H1 (cell line): Measurements from ENCODE around the gene SPOP. TPM values are rescaled to one million over a fixed set of nuclear protein-coding genes. Genes with fewer than 3 reads are reported as not detected.

Experiments used
- CTCF ChIA-PET: fragments of 300-600 bp; sonication (Branson Sonifier 250); formaldehyde crosslinking; loops from one replicate; lab custom pipeline; 2021; ENCODE audit not compliant: partially characterized antibody; lab: Charles Lee
- POLR2A ChIA-PET: fragments of 300-600 bp; sonication (Branson Sonifier 250); formaldehyde crosslinking; loops from one replicate; lab custom pipeline; 2021; ENCODE audit warnings: inconsistent platforms; ENCODE audit not compliant: partially characterized antibody; lab: Charles Lee
- DNase-seq, 2 experiments: peaks; one replicate each; pipeline versions ENCODE4 v3.0.0 to v3.0.0-alpha.2; 2010 to 2022; ENCODE audit warnings: low spot score in 2 of 2, low read depth in 1 of 2, mixed read lengths in 1 of 2
- FAIRE-seq: peaks from 2 replicates; lab custom pipeline; 2011; peaks lifted over from hg19 to GRCh38; lab: Jason Lieb, UNC
- H2AFZ ChIP-seq: 2 replicates; pipeline ENCODE4 v1.8.1; 2012; ENCODE audit warnings: low read length, inconsistent platforms
- H2AK5ac ChIP-seq: 2 replicates; pipeline ENCODE4 v1.6.1; 2013; ENCODE audit warnings: low read depth, low read length
- H2BK120ac ChIP-seq: replicated peaks from 2 replicates; pipeline ENCODE3; 2013; ENCODE audit warnings: low read depth, low read length, inconsistent platforms
- H2BK12ac ChIP-seq: 2 replicates; pipeline ENCODE4 v1.6.1; 2013; ENCODE audit warnings: low read depth, low read length
- H2BK15ac ChIP-seq: 2 replicates; pipeline ENCODE4 v1.6.1; 2013; ENCODE audit warnings: low read length
- H2BK20ac ChIP-seq: 2 replicates; pipeline ENCODE4 v1.6.1; 2013; ENCODE audit warnings: low read length
- H2BK5ac ChIP-seq: 2 replicates; pipeline ENCODE4 v1.6.1; 2013; ENCODE audit warnings: low read depth, low read length
- H3K14ac ChIP-seq: 2 replicates; pipeline ENCODE4 v1.6.1; 2013; ENCODE audit warnings: inconsistent platforms; ENCODE audit not compliant: insufficient read length
- H3K18ac ChIP-seq: 2 replicates; pipeline ENCODE4 v1.6.1; 2013; ENCODE audit warnings: low read length; ENCODE audit errors: extremely low read depth
- H3K23ac ChIP-seq: 2 replicates; pipeline ENCODE4 v1.6.1; 2013; ENCODE audit warnings: inconsistent platforms; ENCODE audit not compliant: insufficient read length
- H3K23me2 ChIP-seq: 2 replicates; pipeline ENCODE4 v1.6.1; 2013; ENCODE audit warnings: low read depth, low read length
- H3K27ac ChIP-seq: 2 replicates; pipeline ENCODE4 v1.6.1; 2011; ENCODE audit warnings: low read depth, low read length, inconsistent platforms
- H3K27me3 ChIP-seq, 4 experiments: replicated peaks in 1 of 4; 1 replicate in 1 of 4; 2 replicates in 3 of 4; pipeline versions ENCODE4 v1.6.1 to v1.8.1; 2011 to 2013; ENCODE audit warnings: low read length in 3 of 4, mild to moderate bottlenecking in 3 of 4, inconsistent platforms in 2 of 4, mixed read lengths in 2 of 4, moderate library complexity in 1 of 4; ENCODE audit not compliant: control insufficient read depth in 3 of 4, insufficient read depth in 3 of 4; ENCODE audit errors: extremely low read depth in 1 of 4
- H3K36me3 ChIP-seq, 4 experiments: 2 replicates each; pipeline versions ENCODE4 v1.6.1 to v1.8.1; 2011 to 2013; ENCODE audit warnings: mild to moderate bottlenecking in 4 of 4, low read length in 3 of 4, moderate library complexity in 2 of 4, control low read depth in 1 of 4, inconsistent platforms in 1 of 4; ENCODE audit not compliant: insufficient read depth in 4 of 4, control insufficient read depth in 2 of 4
- H3K4ac ChIP-seq: replicated peaks from 2 replicates; pipeline ENCODE3; 2013; ENCODE audit warnings: low read length, low read depth, mixed read lengths, inconsistent platforms; ENCODE audit not compliant: insufficient read length
- H3K4me1 ChIP-seq, 4 experiments: replicated peaks in 1 of 4; 1 replicate in 1 of 4; 2 replicates in 3 of 4; pipeline versions ENCODE4 v1.6.1 to v1.8.1; 2011 to 2013; ENCODE audit warnings: low read length in 3 of 4, inconsistent platforms in 2 of 4, mixed read lengths in 1 of 4; ENCODE audit not compliant: insufficient read depth in 4 of 4, control insufficient read depth in 3 of 4
- H3K4me2 ChIP-seq, 2 experiments: 2 replicates each; pipeline versions ENCODE4 v1.6.1 to v1.8.1; 2011 to 2013; ENCODE audit warnings: low read depth in 2 of 2, low read length in 2 of 2, control low read depth in 1 of 2, inconsistent platforms in 1 of 2, mild to moderate bottlenecking in 1 of 2; ENCODE audit not compliant: insufficient read depth in 1 of 2
- H3K4me3 ChIP-seq, 4 experiments: fragments of 200-600, 300-600 bp in 1 of 4; sonication (generic), shearing (Covaris generic), sonication (Bioruptor Twin) in 1 of 4; 2 replicates each; pipeline versions ENCODE4 v1.5.1 to v1.8.1; 2011 to 2016; ENCODE audit warnings: low read length in 4 of 4, low read depth in 3 of 4, control low read depth in 2 of 4, inconsistent platforms in 2 of 4, mild to moderate bottlenecking in 2 of 4, mixed read lengths in 1 of 4, moderate library complexity in 1 of 4; ENCODE audit not compliant: insufficient read depth in 2 of 4; ENCODE audit errors: extremely low read depth in 1 of 4
- H3K56ac ChIP-seq: replicated peaks from 2 replicates; pipeline ENCODE3; 2013; ENCODE audit warnings: low read depth, mild to moderate bottlenecking, mixed read lengths, low read length, inconsistent platforms; ENCODE audit not compliant: insufficient read length
- H3K79me1 ChIP-seq: 2 replicates; pipeline ENCODE4 v1.6.1; 2013; ENCODE audit warnings: low read depth, low read length, control low read depth
- H3K79me2 ChIP-seq, 2 experiments: 2 replicates each; pipeline versions ENCODE4 v1.6.1 to v1.8.1; 2012 to 2013; ENCODE audit warnings: low read length in 2 of 2, mild to moderate bottlenecking in 2 of 2, inconsistent platforms in 1 of 2; ENCODE audit not compliant: insufficient read depth in 2 of 2, control insufficient read depth in 1 of 2
- H3K9ac ChIP-seq, 4 experiments: replicated peaks in 1 of 4; 1 replicate in 1 of 4; 2 replicates in 3 of 4; pipeline versions ENCODE4 v1.6.1 to v1.8.1; 2011 to 2013; ENCODE audit warnings: low read depth in 3 of 4, low read length in 3 of 4, control low read depth in 2 of 4, mild to moderate bottlenecking in 2 of 4, moderate library complexity in 2 of 4, inconsistent platforms in 1 of 4; ENCODE audit errors: extremely low read depth in 1 of 4
- H3K9me3 ChIP-seq, 2 experiments: 2 replicates each; pipeline versions ENCODE4 v1.6.1 to v1.8.1; 2012 to 2013; ENCODE audit warnings: mild to moderate bottlenecking in 2 of 2, moderate library complexity in 2 of 2, control low read depth in 1 of 2, inconsistent platforms in 1 of 2, low read depth in 1 of 2, low read length in 1 of 2, mixed read lengths in 1 of 2; ENCODE audit not compliant: insufficient read depth in 2 of 2
- H4K20me1 ChIP-seq, 2 experiments: replicated peaks in 1 of 2; 2 replicates each; pipeline versions ENCODE3 to v1.8.1; 2011 to 2013; ENCODE audit warnings: inconsistent platforms in 2 of 2, low read length in 2 of 2, mild to moderate bottlenecking in 1 of 2; ENCODE audit not compliant: insufficient read depth in 2 of 2, control insufficient read depth in 1 of 2
- H4K5ac ChIP-seq: 2 replicates; pipeline ENCODE4 v1.6.1; 2013; ENCODE audit warnings: low read length, low read depth, mixed read lengths, inconsistent platforms; ENCODE audit not compliant: insufficient read length
- H4K8ac ChIP-seq: 2 replicates; pipeline ENCODE4 v1.8.0; 2013; ENCODE audit warnings: mild to moderate bottlenecking, moderate library complexity, low read length, inconsistent platforms; ENCODE audit not compliant: insufficient read depth; ENCODE audit errors: extremely low read depth
- H4K91ac ChIP-seq: replicated peaks from 2 replicates; pipeline ENCODE3; 2013; ENCODE audit warnings: low read length, mixed read lengths, inconsistent platforms; ENCODE audit not compliant: insufficient read length
- KDM1A ChIP-seq: fragments of 200-600, 300-600 bp; sonication (generic); IDR thresholded peaks from 2 replicates; pipeline ENCODE4 v1.7.1; 2016; ENCODE audit warnings: mild to moderate bottlenecking, low read length, borderline replicate concordance
- SUZ12 ChIP-seq: fragments of 200-600 bp; sonication (generic); IDR thresholded peaks from 2 replicates; pipeline ENCODE4 v1.6.1; 2012; ENCODE audit warnings: mild to moderate bottlenecking, inconsistent platforms, low read length, moderate library complexity, mixed read lengths
- WGBS, 2 experiments: shearing (Covaris generic) in 1 of 2; methylation state at CpG; one replicate each; pipeline versions ENCODE4 v1.1.6 to v1.1.7; 2013 to 2015; ENCODE audit warnings: low lambda C conversion rate in 2 of 2, mixed read lengths in 2 of 2, inconsistent platforms in 1 of 2, low coverage in 1 of 2, missing lambda C conversion rate in 1 of 2; ENCODE audit not compliant: insufficient replicate concordance in 2 of 2, insufficient coverage in 1 of 2, insufficient read length in 1 of 2; ENCODE audit errors: extremely low coverage in 1 of 2, missing lambda C conversion rate in 1 of 2; 5-methylcytosine and 5-hydroxymethylcytosine counted together
- polyA plus RNA-seq, 7 experiments: library from polyadenylated mRNA; depleted of rRNA in 3 of 7; stranded (reverse) in 5 of 7; unstranded in 2 of 7; fragments of >200 nt in 5 of 7; fragments of 200-250 nt in 2 of 7; gene quantifications; 1 replicate in 5 of 7; 2 replicates in 1 of 7; 4 replicates in 1 of 7; pipeline versions ENCODE4 v1.2.1 to v1.2.3, GENCODE V29; 2011 to 2013; ENCODE audit warnings: missing spikeins in 2 of 7, mixed read lengths in 2 of 7
- total RNA-seq: library from RNA; stranded (reverse); fragmentation: NEBNext Ultra II Directional; extraction: Animal tissue kit (Norgen Biotek cat#: 25700); gene quantifications from 2 replicates; pipeline ENCODE4 v1.2.1, GENCODE V29; 2021

SPOP gene
- total and polyA plus RNA-seq, 2 of the 8 experiments (the other 6 are each of a cell fraction or from before 2014, with no cell fraction given): 13.3 to 25.6 TPM

GRCh38 chr17:49590874-49591273, 87.0 kb downstream of the SPOP start:
- no peak overlapping the region for H3K14ac ChIP-seq
- H3K79me1 ChIP-seq: no peaks in the 10 kb centered on the region
- H3K23ac ChIP-seq: no peak overlapping the region
- H3K4me2 ChIP-seq: no peak overlapping the region
- no peak overlapping the region for H2AFZ ChIP-seq
- no peak overlapping the region for H4K5ac ChIP-seq
- no peak overlapping the region for H3K18ac ChIP-seq
- DNase-seq (no peak), FAIRE-seq (no peak)
- peaks cover 0 to 2% (median 2%) of the 10 kb centered on the region in 4 experiments; a peak in 2 of 7 replicates for H3K4me1 ChIP-seq
- POLR2A ChIA-PET: interaction anchor here (1.5 kb wide), 1 partner anchor 107 kb away, joined by 3 read pairs; no protein-coding TSS in a partner anchor
- H2BK15ac ChIP-seq: no peak overlapping the region
- H3K9ac ChIP-seq: no peak overlapping the region
- no peaks in the 10 kb centered on the region for H3K9me3 ChIP-seq
- H2AK5ac ChIP-seq: no peak overlapping the region
- H2BK12ac ChIP-seq: no peak overlapping the region
- H3K27ac ChIP-seq: no peak overlapping the region
- peaks cover 0 to 3% of the 10 kb centered on the region in 2 experiments for H4K20me1 ChIP-seq
- CTCF ChIA-PET: interaction anchor here (0.8 to 3.2 kb wide), 4 partner anchors 10 to 105 kb away, joined by 3 to 17 read pairs (median 7); no protein-coding TSS in a partner anchor
- H3K36me3 ChIP-seq: 0 out of 8 replicates have a peak, but pooled peaks cover 0 to under 1% (median 0%) of the 10 kb centered on the region in 4 experiments
- H3K56ac ChIP-seq: no peak overlapping the region
- H3K4ac ChIP-seq: no peak overlapping the region
- H3K79me2 ChIP-seq: no peaks in the 10 kb centered on the region
- H2BK20ac ChIP-seq: no peak overlapping the region
- H2BK120ac ChIP-seq: no peak overlapping the region
- H3K4me3 ChIP-seq: no peak overlapping the region
- H3K23me2 ChIP-seq: no peaks in the 10 kb centered on the region
- WGBS, 2 experiments: 97% methylated on average over 4 of the region's 4 CpGs; no CpG with 5 or more reads in 1 of the 2 experiments
- peak; percentile 70; the same call in 1 of the 2 replicates for TF ChIP-seq KDM1A
- no peak for TF ChIP-seq SUZ12
- no peak overlapping the region for H4K91ac ChIP-seq
- no peak overlapping the region for H2BK5ac ChIP-seq
- no peak overlapping the region for H4K8ac ChIP-seq
- no peaks in the 10 kb centered on the region for H3K27me3 ChIP-seq
